HUES6 (cell line): ENCODE measurements around the gene OPA3.

ENCODE experiments used
- H3K27ac ChIP-seq: 2 replicates; pipeline ENCODE4 v1.7.0; 2013; ENCODE audit warnings: low read depth, mild to moderate bottlenecking, low read length, inconsistent platforms
- H3K27me3 ChIP-seq: 2 replicates; pipeline ENCODE4 v1.6.1; 2013; ENCODE audit warnings: low read length; ENCODE audit not compliant: control insufficient read depth, insufficient read depth
- H3K36me3 ChIP-seq: 2 replicates; pipeline ENCODE4 v1.6.1; 2013; ENCODE audit warnings: low read length; ENCODE audit not compliant: control insufficient read depth, insufficient read depth
- H3K4me1 ChIP-seq: 2 replicates; pipeline ENCODE4 v1.6.1; 2013; ENCODE audit warnings: low read length; ENCODE audit not compliant: control insufficient read depth, insufficient read depth
- H3K4me3 ChIP-seq: 2 replicates; pipeline ENCODE4 v1.5.1; 2013; ENCODE audit warnings: low read depth, low read length
- H3K9ac ChIP-seq: one replicate; pipeline ENCODE4 v1.6.1; 2013; ENCODE audit warnings: mild to moderate bottlenecking, low read length
- H3K9me3 ChIP-seq: 2 replicates; pipeline ENCODE4 v1.6.1; 2013; ENCODE audit warnings: low read depth, low read length; ENCODE audit not compliant: control insufficient read depth, insufficient read depth

The OPA3 gene

DNA sequence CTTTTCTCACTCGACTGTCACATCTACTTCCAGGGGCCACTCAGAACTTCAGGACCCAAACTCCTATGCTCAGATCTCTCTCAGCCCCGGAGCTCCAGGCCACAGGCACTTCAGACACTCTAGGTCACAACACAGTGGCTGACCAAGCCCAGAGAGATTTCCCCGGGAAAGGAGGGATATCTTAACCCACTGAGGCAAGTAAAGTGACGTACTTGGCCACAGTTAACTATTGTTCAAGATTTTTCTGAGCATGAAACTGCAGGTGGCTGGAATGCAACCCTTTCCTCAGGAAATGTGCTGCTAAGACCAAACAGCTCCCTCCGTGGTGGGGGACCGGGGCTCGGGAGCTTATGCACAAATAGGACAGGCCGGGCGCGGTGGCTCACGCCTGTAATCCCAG is 23.9 kb downstream of the OPA3 start:
- Histone ChIP-seq H3K4me1 (peaks cover 6% of the 10 kb centered on the region), H3K36me3 (no peaks in the 10 kb centered on the region), H3K27ac (no peak overlapping the region), H3K4me3 (no peak overlapping the region), H3K9me3 (no peaks in the 10 kb centered on the region), H3K9ac (no peak overlapping the region), H3K27me3 (no peaks in the 10 kb centered on the region)

- Histone ChIP-seq H3K36me3 (no peaks in the 10 kb centered on the region), H3K27ac (no peak overlapping the region), H3K27me3 (no peaks in the 10 kb centered on the region), H3K4me1 (peaks cover 6% of the 10 kb centered on the region), H3K4me3 (no peak overlapping the region), H3K9me3 (no peaks in the 10 kb centered on the region), H3K9ac (no peak overlapping the region)
Observed at GRCh38 chr19:45560038-45560437, 24.6 kb downstream of the OPA3 start.

DNA sequence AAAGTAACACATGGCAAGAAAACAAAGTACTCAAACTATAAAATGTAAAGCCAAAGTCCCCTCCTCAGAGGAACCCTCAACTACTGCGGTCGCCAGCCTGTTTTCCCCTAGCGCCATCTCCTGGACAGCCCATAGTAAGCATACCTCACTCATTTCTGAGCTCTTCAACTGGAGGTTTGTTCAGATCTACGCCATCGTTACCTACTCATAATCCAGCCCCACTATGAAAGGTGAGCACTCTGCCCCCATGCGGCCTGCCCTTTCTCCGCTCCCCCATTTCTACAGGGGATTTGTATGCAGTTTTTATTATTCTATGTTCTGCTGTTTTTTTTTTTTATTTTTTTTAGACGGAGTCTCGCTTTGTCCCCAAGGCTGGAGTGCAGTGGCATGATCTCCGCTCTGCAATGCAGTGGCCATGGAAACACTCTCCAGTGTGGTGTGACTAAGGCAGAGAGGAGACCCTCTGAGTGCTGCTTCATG is 26.2 kb downstream of the OPA3 start:
- Histone ChIP-seq H3K4me3 (no peak overlapping the region), H3K9ac (no peak overlapping the region), H3K36me3 (no peaks in the 10 kb centered on the region), H3K9me3 (no peaks in the 10 kb centered on the region), H3K4me1 (peaks cover 7% of the 10 kb centered on the region), H3K27me3 (no peaks in the 10 kb centered on the region), H3K27ac (no peak overlapping the region)

- Histone ChIP-seq H3K9me3 (no peaks in the 10 kb centered on the region), H3K27ac (no peak overlapping the region), H3K4me3 (no peak overlapping the region), H3K27me3 (no peaks in the 10 kb centered on the region), H3K4me1 (peaks cover 13% of the 10 kb centered on the region), H3K9ac (no peak overlapping the region), H3K36me3 (no peaks in the 10 kb centered on the region)
Observed at GRCh38 chr19:45556835-45557234, 27.8 kb downstream of the OPA3 start.

GRCh38 chr19:45554481-45554880 is 30.1 kb downstream of the OPA3 start:
- H3K9me3 ChIP-seq = no peaks in the 10 kb centered on the region
- H3K4me3 ChIP-seq = no peak overlapping the region
- no peaks in the 10 kb centered on the region for H3K36me3 ChIP-seq
- H3K9ac ChIP-seq = no peak overlapping the region
- no peaks in the 10 kb centered on the region for H3K27me3 ChIP-seq
- H3K4me1 ChIP-seq = peaks cover 15% of the 10 kb centered on the region
- no peak overlapping the region for H3K27ac ChIP-seq

DNA sequence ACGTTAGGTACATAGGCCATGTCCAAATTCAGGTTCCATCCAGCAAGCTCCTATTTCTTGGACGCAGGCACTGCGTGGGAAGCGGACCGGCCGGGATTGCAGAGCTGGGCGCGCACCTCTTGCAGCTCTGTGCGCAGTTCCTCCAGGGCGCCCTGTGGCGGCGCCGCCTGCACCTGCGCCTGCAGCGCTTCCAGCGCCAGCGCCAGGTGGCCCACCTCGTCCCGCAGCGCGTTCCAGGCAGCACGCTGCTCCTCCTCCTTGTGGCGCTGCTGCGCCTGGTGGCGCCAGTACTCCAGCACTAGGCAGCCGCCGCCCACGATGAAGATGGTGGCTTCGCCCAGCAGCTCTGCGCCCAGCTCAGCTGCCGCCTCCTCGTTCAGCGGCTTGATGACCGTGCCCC is 31.1 kb downstream of the OPA3 start:
- H3K36me3 ChIP-seq = no peaks in the 10 kb centered on the region
- no peaks in the 10 kb centered on the region for H3K27me3 ChIP-seq
- H3K9ac ChIP-seq = peak overlapping the region; percentile 53
- H3K9me3 ChIP-seq = no peaks in the 10 kb centered on the region
- peak overlapping the region; percentile 53 for H3K4me3 ChIP-seq
- H3K4me1 ChIP-seq = peaks cover 15% of the 10 kb centered on the region
- no peak overlapping the region for H3K27ac ChIP-seq

GRCh38 chr19:45547965-45548609 is 36.5 kb downstream of the OPA3 start:
- H3K27me3 ChIP-seq = no peaks in the 10 kb centered on the region
- H3K4me3 ChIP-seq = no peak overlapping the region
- H3K9ac ChIP-seq = peak overlapping the region; percentile 29
- H3K4me1 ChIP-seq = peaks cover 12% of the 10 kb centered on the region
- H3K27ac ChIP-seq = peak overlapping the region; percentile 42; the same call in 1 of the 2 replicates
- no peaks in the 10 kb centered on the region for H3K9me3 ChIP-seq
- no peaks in the 10 kb centered on the region for H3K36me3 ChIP-seq

DNA sequence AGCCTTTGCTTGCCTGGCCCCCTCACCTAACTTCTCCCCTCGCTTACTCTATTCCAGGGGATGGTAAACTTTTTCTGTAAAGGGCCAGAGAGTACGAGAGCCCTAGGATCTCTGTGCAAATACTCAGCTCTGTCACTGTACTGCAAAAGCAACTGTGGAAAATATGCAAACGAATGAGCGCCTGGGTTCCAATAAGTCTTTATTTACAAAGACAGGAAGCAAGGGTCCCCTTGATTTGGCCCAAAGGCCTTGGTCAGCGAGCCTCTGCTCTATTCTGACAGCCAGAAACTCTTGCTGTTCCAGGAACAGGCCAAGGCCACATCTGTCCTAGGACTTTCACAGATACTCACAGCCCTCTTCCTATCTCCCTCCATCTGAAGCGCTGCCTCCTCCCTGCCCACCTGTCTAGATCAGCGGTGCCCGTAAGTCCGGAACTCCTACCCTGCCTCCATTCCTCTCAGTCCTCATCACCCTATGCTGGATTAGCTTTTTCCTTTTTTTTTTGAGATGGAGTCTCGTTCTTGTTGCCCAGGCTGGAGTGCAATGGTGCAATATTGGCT is 37.3 kb downstream of the OPA3 start:
- no peaks in the 10 kb centered on the region for H3K36me3 ChIP-seq
- no peaks in the 10 kb centered on the region for H3K27me3 ChIP-seq
- no peak overlapping the region for H3K4me3 ChIP-seq
- H3K9me3 ChIP-seq = no peaks in the 10 kb centered on the region
- H3K9ac ChIP-seq = peak overlapping the region; percentile 33
- peaks cover 10% of the 10 kb centered on the region; the same call in 1 of the 2 replicates for H3K4me1 ChIP-seq
- no peak overlapping the region; the same call in 1 of the 2 replicates for H3K27ac ChIP-seq

- no peak overlapping the region for H3K27ac ChIP-seq
- no peak overlapping the region for H3K4me3 ChIP-seq
- H3K9me3 ChIP-seq = peaks cover 5% of the 10 kb centered on the region; the same call in 1 of the 2 replicates
- no peaks in the 10 kb centered on the region for H3K36me3 ChIP-seq
- no peak overlapping the region for H3K9ac ChIP-seq
- H3K4me1 ChIP-seq = peaks cover 4% of the 10 kb centered on the region; the same call in 1 of the 2 replicates
- no peaks in the 10 kb centered on the region for H3K27me3 ChIP-seq
Observed at GRCh38 chr19:45542234-45542668, 42.4 kb downstream of the OPA3 start.

GRCh38 chr19:45539459-45539858 is 45.1 kb downstream of the OPA3 start:
- Histone ChIP-seq H3K36me3 (no peaks in the 10 kb centered on the region), H3K27me3 (no peaks in the 10 kb centered on the region), H3K4me3 (no peak overlapping the region), H3K4me1 (no peaks in the 10 kb centered on the region), H3K9me3 (peaks cover 5% of the 10 kb centered on the region; the same call in 1 of the 2 replicates), H3K27ac (no peak overlapping the region), H3K9ac (no peak overlapping the region)

DNA sequence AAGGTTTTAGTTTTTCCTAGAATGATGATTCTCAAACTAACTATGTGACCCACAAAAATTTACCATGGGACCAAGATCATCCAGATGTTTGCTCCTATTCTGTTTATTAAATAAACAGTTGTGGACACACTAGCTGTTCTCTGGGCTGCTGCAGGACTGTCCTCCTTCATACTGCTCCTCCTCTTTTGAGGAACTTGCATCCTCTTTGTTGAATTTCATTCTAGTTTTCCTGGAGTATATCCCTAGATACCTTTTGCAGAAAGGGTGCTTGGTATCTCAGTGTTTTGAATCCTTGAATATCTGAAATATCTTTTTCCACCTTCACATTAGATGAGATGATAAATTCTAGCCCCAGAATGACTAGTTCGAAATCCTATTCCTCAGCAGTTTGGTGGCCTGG is 53.3 kb downstream of the OPA3 start:
- Histone ChIP-seq H3K27me3 (peaks cover 6% of the 10 kb centered on the region; the same call in 1 of the 2 replicates), H3K27ac (no peak overlapping the region), H3K9me3 (peaks cover 16% of the 10 kb centered on the region), H3K4me3 (no peak overlapping the region), H3K36me3 (peaks cover 6% of the 10 kb centered on the region; the same call in 1 of the 2 replicates), H3K4me1 (peaks cover 10% of the 10 kb centered on the region), H3K9ac (no peak overlapping the region)
